Measurements from ENCODE around the gene OR2D3.
"Not testable (repeated sequence)": the region's sequence is repeated elsewhere in the genome, so short reads cannot be mapped to it uniquely, and the experiment has no call there.

Gene OR2D3, protein sequence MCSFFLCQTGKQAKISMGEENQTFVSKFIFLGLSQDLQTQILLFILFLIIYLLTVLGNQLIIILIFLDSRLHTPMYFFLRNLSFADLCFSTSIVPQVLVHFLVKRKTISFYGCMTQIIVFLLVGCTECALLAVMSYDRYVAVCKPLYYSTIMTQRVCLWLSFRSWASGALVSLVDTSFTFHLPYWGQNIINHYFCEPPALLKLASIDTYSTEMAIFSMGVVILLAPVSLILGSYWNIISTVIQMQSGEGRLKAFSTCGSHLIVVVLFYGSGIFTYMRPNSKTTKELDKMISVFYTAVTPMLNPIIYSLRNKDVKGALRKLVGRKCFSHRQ

DNA sequence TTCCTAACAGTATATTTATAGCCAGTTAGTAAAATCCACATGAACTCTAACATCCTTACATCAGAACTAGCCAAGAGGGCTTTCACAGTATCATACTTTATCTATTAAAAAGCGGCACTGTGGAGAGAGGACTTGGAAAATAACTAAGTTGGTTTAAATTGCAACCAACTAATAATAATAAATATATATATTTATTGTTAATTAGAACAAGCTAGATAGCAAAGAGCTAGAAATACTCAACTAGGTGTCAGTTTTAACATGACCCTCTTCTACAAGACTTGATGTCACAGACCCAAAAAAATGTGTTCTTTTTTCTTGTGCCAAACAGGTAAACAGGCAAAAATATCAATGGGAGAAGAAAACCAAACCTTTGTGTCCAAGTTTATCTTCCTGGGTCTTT is at the start of gene OR2D3:
Gene OR2D3, plus strand, starts transcription at position 301 of the 400 bp plus-strand sequence. Its CDS starts 0 bp downstream, at position 301.
- no peak for DNase-seq

DNA sequence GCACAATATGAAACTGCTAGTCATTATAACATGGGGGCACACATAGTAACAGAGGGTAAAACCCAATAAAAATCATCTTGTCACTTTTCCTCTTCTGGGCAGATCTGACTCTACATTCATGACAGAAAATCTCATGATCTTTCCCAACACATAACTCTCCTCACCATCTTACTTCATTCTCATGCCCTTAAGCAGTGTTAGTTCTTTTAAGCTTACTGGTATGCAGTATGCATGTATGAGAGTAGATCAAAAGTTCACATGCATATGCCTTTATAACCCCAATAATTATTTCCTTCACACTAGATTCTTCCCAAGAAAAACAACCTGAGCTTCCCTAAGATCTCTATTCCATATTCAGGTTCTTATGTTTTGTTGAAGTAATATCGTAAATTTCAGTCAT is 49.5 kb upstream of the OR2D3 start:
- no peak for DNase-seq

DNA sequence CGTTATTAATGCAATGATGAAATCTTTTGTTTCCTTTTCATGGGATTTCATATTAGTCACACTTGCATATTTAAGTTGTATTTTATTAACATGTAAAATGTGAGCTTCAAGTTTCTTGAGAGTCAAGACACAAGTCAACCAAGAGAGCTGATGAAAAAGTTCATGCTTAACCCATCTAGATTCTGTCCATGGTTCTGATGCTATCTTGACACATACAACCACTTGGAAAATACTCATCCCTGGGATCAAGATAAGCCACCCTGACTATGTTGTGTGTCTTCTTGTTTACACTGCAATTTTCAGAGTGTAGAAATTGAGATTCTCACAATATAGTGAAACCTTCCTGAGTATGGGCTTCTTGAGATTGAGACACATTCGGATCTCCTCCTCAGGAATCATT is 45.0 kb upstream of the OR2D3 start:
- DNase-seq, result no peak

DNA sequence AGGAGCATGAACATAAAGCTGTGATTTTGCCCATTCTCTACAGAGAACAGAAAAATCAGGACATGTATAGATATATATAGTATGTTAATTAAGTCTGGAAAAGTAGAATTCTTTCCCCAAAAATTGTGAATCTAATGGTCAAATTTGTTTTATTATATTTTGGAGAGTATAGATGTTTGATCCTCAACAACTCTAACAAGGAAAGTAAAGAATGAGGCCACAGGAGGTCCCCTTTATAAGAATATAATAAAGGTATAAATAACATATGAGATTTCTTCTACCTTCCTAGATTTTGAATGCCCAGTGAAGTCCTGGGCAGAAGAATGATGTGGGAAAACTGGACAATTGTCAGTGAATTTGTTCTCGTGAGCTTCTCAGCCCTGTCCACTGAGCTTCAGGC is 44.5 kb upstream of the OR2D3 start, which contains the start of gene OR10A4:
Gene OR10A4, plus strand, starts transcription at position 301 of the 400 bp plus-strand sequence. Its CDS starts 23 bp downstream, at position 324.
- no peak for DNase-seq

DNA sequence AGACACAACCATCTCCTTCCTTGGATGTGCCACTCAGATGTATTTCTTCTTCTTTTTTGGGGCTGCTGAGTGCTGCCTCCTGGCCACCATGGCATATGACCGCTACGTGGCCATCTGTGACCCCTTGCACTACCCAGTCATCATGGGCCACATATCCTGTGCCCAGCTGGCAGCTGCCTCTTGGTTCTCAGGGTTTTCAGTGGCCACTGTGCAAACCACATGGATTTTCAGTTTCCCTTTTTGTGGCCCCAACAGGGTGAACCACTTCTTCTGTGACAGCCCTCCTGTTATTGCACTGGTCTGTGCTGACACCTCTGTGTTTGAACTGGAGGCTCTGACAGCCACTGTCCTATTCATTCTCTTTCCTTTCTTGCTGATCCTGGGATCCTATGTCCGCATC is 43.9 kb upstream of the OR2D3 start:
- DNase-seq, result no peak

DNA sequence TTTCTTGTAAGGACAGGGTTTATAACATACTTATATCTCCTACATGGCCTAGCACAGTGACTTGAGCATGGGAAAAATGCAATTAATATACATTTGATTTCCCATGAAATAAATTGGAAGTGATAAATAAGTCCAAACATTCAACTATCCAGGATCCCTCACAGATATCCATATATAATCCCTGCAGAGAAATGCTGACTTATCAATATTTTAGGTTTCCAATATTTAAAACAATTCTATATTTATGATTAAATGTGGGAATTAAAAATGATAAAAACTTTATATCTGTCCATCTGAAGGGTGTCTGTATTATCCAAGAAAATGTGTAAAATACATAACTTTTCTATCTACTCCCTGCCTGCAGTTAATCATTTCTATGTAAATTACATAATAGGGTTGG is 38.1 kb upstream of the OR2D3 start:
- DNase-seq, result no peak

DNA sequence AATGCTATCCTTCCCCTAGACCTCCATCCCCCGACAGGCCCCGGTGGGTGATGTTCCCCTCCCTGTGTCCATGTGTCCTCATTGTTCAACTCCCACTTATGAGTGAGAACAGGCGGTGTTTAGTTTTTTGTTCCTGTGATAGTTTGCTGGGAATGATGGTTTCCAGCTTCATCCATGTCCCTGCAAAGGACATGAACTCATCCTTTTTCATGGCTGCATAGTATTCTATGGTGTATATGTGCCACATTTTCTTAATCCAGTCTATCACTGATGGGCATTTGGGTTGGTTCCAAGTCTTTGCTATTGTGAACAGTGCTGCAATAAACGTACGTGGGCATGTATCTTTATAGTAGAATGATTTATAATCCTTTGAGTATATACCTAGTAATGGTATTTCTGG is 33.1 kb upstream of the OR2D3 start:
- not testable (repeated sequence) for DNase-seq

DNA sequence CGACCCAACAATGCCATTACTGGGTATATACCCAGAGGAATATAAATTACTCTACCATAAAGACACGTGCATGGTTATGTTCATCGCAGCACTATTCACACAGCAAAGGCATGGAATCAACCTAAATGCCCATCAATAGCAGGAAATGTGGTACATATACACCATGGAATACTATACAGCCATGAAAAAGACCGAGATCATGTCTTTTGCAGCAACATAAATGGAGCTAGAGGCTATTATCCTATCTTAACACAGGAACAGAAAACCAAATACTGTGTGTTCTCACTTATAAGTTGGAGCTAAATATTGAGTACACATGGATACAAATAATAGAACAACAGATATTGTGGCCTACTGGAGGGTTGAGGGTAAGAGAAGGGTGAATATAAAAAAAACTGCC is 32.0 kb upstream of the OR2D3 start:
- no peak for DNase-seq

DNA sequence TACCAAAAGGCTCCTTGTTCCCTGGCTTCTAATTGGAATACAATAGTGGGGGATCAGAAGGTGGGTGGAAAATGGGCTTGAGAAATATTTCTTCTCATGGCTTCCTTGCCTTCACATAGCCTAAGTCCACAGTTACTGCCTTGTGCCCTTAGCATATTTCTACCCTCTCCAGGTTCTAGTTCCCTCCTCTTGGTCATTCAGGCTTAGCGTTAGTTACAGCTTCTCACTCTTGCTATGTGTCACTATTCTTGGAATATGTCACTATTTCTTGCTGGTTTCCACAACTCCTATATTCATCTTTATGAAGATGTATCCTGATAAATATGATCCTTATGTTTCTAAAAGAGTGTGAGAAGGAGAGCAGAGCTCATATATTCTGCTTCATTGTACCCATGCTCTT is 31.0 kb upstream of the OR2D3 start:
- no peak for DNase-seq

DNA sequence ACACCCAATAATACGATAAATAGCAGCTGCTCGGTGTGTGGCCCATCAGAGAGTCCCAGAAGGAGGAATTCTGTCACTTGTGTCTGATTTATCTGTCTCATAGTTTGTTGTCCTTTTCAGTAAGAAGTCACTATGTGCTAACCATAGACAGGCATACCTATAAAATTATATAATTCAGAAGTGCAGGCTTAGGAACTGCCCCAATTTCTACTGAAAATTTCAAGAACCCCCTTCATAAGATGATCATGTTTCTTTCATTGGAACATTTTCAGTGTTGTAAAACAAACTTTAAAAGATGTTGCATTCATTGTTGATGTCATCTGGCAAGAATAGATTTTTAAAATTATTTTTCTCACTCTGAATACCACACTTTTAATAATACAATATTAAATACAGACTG is 28.4 kb upstream of the OR2D3 start, which contains the start of gene OR2D2:
Gene OR2D2, minus strand, starts transcription at position 101 of the 400 bp plus-strand sequence. Its CDS starts 0 bp downstream, at position 101.
- no peak for DNase-seq

DNA sequence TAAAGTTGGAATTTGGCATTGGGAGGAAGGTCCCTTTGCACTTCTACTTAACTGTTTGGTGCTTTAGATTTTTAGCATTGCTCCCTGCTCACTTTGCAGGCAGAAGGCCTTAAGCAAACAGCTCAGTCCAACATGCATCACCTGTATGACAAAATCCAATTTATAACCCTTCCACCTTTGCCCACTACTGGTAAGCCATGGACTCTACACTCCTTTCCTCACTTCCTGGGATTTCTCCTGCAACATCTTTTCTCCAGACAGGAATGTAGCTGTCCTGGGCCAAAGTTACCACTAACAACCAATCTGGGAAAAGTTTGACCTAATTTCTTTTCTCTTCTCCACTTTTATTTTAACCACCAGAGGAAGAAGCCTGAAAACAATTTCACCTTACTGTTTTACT is 26.7 kb upstream of the OR2D3 start:
- DNase-seq, result no peak

DNA sequence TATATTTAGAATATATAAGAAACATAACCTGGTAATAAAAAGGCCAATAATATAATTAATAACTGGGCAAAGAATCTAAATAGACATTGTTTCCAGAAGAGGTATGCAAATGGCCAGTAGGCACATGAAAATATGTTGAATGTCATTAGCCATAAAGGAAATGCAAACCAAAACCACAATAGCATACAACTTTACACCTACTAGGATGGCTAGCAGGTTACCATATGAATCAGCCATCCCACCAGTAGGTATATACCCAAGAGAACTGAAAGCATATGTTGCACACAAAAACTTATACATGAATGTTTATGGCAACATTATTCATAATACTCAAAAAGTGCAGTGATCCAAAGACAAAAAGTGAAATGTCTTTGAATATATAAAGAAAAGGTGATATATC is 25.8 kb upstream of the OR2D3 start:
- no peak for DNase-seq

DNA sequence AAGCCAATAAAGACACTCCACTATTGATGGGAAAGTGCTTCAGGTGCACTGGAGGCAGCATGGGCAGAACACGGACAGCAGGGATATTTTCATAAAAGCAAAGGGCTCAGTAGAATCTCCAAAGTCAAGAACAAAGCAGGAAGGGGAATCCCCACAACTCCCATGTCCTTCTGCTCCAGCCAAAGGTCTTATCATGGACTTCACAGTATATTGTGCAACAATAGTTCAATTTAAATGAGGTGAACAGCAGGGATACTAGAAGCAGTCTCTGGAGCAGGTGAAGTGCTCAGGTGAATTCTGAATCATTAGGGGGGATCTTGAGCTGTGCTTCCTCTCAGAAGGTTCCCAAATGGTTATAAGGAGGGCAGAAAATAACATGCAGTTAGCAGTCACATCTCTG is 21.9 kb upstream of the OR2D3 start:
- no peak for DNase-seq

DNA sequence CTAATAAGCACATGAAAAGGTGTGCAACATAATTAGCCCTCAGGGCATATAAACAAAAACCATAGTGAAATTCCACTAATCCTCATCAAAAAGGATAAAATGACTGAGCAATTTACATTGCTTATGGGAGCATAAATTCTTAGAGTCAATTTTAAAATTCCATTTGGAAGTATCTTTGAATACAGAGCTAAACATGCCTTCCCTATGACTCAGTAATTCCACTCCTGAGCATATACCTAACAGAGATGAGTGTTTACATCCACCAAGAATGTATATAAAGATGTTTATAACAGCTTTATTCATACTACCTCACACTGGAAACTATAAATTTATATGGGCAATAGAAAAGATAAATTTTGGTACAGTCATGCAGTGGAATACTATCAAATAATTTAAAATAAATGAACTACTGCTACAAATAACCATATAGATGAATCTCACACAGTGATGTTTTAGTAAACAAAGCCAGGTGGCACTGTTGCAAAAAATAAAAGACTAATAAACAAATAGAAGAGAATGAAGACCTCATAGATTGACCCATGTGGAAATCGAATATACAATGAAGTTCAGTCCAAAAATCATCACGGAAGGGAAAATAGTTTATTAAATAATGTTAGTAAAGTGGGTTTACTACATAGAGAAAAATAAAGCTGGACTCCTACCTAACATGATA is 20.3 kb upstream of the OR2D3 start:
- no peak for DNase-seq

DNA sequence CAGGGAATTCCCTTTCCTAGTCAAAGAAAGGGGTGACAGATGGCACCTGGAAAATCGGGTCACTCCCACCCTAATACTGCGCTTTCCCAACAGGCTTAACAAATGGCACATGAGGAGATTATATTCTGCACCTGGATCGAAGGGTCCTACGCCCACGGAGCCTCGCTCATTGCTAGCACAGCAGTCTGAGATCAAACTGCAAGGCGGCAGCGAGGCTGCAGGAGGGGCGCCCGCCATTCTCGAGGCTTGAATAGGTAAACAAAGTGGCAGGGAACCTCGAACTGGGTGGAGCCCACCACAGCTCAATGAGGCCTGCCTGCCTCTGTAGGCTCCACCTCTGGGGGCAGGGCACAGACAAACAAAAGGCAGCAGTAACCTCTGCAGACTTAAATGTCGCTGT is 16.0 kb upstream of the OR2D3 start:
- not testable (repeated sequence) for DNase-seq

DNA sequence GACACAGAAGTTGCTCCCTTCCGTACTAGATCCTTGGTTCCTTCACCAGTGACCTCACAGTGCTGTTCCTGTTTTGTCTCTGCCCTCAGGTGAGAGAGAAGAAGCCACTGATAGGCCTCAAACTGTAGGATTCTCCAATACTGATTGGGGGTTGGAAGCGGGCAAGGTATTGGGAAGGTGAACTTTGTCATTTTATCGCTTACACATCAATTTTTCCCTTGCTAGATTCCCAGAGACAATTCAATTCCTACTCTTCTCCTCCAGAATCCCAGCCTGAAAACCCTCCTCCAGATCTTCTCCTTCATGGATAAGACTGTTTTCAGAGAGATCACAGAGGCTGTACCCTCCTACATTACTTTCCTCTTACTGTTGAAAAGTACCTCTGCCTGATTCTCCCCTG is 9.4 kb upstream of the OR2D3 start:
- DNase-seq, result no peak

DNA sequence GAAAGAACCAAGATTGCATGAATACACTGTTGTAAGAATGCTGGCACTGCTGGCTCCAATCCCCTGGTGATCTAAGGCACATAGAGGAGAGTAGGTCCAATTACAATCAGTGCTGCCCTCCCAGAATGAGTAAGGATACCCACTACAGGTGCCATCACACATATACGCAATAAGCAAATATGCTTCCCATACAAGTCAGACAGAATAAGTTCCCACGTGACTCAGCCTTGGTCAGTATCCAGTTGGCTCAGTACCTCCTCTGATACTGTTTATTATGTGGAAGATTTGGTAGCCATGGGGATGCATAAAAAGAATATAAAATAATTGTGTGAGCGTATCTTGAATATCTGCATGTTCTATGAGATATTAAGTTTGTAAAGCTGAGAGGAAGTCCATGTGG is 8.9 kb upstream of the OR2D3 start:
- no peak for DNase-seq

DNA sequence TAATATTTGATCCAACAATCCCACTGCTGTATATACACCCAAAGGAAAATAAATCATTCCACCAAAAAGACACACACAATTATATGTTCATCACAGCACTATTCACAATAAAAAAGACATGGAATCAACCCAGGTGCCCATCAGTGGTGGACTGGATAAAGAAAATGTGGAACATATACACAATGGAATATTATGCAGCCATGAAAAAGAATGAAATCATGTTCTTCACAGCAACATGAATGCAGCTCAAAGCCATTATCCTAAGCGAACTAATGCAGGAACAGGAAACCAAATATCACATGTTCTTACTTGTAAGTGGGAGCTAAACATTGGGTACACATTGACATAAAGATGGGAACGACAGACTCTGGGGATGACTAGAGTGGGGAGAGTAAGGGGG is 1.1 kb upstream of the OR2D3 start:
- no peak for DNase-seq

DNA sequence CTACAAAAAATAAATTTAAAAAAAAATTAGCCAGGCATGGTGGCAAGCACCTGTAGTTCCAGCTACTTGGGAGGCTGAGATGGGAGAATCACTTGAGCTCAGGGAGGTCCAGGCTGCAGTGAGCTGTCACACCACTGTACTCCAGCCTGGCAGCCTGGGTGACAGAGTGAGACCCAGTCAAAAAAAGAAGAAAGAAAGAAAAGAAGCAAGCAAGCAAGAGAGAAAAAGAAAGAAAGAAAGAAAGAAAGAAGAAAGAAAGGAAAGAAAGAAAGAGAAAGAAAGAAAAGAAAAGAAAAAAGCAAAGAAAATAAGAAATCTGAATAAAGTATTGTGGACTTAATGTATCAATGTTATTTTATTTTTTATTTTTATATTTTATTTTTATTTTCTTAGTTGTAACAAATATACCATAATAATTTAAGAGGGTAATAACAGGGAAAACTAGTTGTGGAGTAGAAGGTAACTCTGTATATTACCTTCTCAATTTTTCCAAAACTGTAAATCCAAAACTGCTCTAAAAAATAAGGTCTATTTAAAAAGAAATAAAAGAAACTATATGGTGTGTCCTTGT is 4.3 kb downstream of the OR2D3 start:
- no peak for DNase-seq

DNA sequence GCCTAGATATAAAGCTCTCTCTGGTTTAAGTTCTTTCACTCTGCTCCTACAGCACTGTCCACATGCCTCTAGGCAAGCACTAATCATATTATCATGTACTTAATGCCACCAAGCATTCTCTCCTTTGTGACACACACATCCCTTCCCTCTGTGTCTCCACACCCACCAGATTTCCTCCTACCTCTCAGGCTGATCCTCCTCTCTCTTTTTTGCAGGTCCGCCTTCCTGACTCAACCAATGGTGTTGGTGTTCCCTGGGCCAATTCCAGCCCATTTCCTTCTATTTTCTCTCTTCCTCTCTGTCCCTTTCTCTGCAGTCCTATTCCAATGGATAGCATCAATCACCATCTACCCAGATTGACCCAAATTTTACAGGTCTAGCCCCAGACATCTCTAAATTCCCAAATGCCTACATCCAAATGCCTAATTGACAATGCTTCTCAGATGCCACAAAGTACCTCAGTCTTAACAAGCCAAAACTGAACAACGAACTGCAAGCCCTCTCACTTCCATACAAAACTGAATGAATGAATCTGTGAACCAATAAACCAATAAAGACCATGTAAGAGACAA is 4.9 kb downstream of the OR2D3 start:
- DNase-seq, result no peak

DNA sequence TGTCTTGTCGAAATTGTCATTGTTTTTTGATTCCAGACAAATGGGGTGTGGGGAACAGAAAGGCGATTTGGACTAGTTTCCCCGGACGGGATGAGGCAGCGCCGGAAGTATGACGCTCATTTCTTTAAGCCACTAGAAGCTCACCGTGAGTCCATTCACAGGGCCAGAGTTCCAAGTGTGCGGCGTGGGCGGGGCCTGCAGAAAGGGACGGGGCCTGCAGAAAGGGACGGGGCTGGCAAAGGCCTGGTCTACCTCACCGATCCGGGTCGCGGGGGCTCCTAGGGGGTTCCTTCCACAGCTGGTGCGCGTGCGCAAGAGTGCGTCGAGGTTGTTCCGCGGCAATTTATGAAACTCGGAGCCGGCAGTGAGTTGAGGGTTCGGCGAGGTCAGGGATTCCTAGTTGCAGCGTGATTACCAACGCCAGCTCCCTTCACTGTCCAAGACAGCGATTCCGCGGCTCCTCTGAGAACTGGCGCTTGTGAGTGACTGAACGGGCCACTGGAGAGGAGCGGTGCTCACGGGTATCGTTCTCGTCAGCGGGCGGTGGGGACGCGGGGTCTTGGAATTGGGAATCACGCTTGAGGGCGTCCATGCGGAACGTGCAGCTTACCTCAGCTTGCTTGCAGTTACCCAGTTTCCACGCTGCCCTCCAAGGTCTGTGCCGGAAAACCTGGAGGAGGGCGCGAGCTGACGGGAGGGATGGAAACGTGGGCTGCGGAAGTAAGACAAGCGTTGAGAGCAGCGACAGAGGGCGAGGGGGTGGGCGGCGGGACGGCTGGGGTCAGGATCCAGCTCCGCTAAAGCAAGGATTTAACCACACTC is 5.6 kb downstream of the OR2D3 start, which contains the start of gene ZNF215:
Gene ZNF215, plus strand, starts transcription at position 219 of the 822 bp plus-strand sequence. CDS start 5,847 bp downstream, outside the sequence.
- no peak for DNase-seq

DNA sequence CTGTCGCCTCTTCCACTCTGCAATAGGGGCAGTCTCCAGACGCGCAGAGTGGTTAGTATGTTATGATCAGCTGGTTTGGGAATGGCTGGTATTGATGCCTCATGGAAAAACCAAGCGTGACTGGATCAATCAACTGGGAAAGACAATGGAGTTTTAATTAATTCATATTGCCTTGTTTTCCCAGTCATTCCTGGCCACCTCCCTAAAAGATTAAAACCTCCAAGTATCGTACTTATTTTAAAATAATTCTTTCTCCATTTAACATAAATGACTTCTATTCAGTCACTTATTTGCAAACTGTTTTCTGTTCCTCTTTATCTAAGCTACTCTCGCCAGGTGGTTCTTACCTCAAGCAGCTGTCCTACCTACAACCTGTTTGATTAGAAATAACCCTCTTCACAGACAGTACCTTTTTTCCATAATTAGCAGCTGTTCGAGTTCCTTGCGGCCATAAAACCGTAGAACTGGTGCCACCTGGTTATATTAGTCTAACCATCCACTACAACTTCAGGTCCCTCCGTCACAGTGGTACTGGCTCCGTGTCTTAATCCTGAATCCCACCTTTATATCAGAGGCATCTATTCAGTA is 6.3 kb downstream of the OR2D3 start:
- DNase-seq, result no peak
